Stimulated activated CD4-positive, alpha-beta T cell treated with anti-CD3 and anti-CD28 coated beads, Interleukin-1b, Interleukin-23, amount 100 ng/mL, for 48 hours (primary cell): Measurements from ENCODE around the gene TCERG1L.

Source experiments
- DNase-seq: peaks from one replicate; pipeline ENCODE4 v3.0.0-alpha.2; 2020

The TCERG1L gene

GRCh38 chr10:131314148-131314547, 2.6 kb upstream of the TCERG1L start:
- DNase-seq: no peak

- DNase-seq: no peak
These were observed 1.9 kb upstream of the TCERG1L start for GRCh38 chr10:131313377-131313776.

GRCh38 chr10:131312478-131312836, 936 bp upstream of the TCERG1L start:
- no peak for DNase-seq

- no peak for DNase-seq
These were observed 190 bp downstream of the TCERG1L start for GRCh38 chr10:131311402-131311660.

GRCh38 chr10:131310551-131311401, 745 bp downstream of the TCERG1L start:
- no peak for DNase-seq

GRCh38 chr10:131310142-131310541, 1.4 kb downstream of the TCERG1L start:
- no peak for DNase-seq

- DNase-seq: no peak
These were observed 11.0 kb downstream of the TCERG1L start for GRCh38 chr10:131300508-131300907.

GRCh38 chr10:131290781-131291180, 20.7 kb downstream of the TCERG1L start:
- no peak for DNase-seq

GRCh38 chr10:131288648-131289047, 22.9 kb downstream of the TCERG1L start:
- DNase-seq: no peak

GRCh38 chr10:131282961-131283360, 28.6 kb downstream of the TCERG1L start:
- no peak for DNase-seq

GRCh38 chr10:131280101-131280500, 31.4 kb downstream of the TCERG1L start:
- DNase-seq: no peak

GRCh38 chr10:131279516-131279915, 32.0 kb downstream of the TCERG1L start:
- DNase-seq: no peak

- no peak for DNase-seq
These were observed 33.6 kb downstream of the TCERG1L start for GRCh38 chr10:131277969-131278368.

GRCh38 chr10:131277278-131277677, 34.2 kb downstream of the TCERG1L start:
- no peak for DNase-seq

- no peak for DNase-seq
These were observed 35.8 kb downstream of the TCERG1L start for GRCh38 chr10:131275691-131276090.

GRCh38 chr10:131274883-131275282, 36.6 kb downstream of the TCERG1L start:
- no peak for DNase-seq

GRCh38 chr10:131274133-131274880, 37.2 kb downstream of the TCERG1L start:
- no peak for DNase-seq

GRCh38 chr10:131273476-131273875, 38.0 kb downstream of the TCERG1L start:
- no peak for DNase-seq

- DNase-seq: no peak
These were observed 38.5 kb downstream of the TCERG1L start for GRCh38 chr10:131272897-131273451.

GRCh38 chr10:131271966-131272365, 39.6 kb downstream of the TCERG1L start:
- no peak for DNase-seq

GRCh38 chr10:131271195-131271880, 40.2 kb downstream of the TCERG1L start:
- no peak for DNase-seq

- DNase-seq: no peak
These were observed 40.9 kb downstream of the TCERG1L start for GRCh38 chr10:131270461-131271190.
